GM19467 (cell line): ENCODE results near the gene INHA.

Source experiments
- ATAC-seq: cut with Tn5 transposase; IDR thresholded peaks from one replicate; pipeline ENCODE4 v1.9.1; 2021; ENCODE audit warnings: mild to moderate bottlenecking, moderate library complexity; ENCODE audit not compliant: unreplicated experiment

Gene INHA

GRCh38 chr2:219557320-219557719, 14.8 kb upstream of the INHA start:
- ATAC-seq = no peak

- ATAC-seq = no peak
Measured at GRCh38 chr2:219557791-219558785, 14.0 kb upstream of the INHA start.

DNA sequence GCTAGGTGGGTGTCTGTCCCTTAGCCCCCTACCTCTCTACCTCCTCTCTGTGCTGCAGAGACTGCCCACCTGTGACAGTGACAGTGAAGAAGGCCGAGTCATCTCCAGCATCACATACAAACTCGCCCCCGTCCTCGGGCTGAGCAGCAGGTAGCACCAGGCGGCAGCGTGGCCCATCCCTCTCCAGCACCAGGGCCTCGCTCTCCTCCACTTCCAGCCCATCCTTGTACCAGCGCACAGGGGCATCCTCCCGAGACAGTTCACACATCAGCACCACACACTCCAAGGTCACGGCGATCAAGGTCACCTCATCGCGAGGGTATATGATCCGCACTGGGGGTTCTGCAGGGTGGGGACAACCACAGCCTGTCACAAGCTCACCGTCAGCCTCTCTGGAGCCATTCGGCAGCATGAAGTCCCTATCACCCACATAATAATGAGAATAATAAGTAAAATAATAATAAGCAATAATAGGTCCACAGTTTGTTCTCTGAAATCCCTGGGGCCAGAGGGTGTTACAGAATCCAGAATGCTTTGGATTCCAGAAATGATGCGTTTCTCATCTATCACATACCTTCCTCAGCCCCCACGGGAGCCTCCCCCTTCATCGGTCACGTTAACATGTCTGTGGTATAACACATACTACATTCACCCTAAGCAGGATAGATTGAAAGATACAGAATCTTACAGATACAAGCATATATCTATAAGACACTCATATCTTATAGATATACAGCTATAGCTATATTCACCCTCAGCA, 12.8 kb upstream of the INHA start:
- ATAC-seq = no peak

- no peak for ATAC-seq
Measured at GRCh38 chr2:219560037-219560892, 11.8 kb upstream of the INHA start.

DNA sequence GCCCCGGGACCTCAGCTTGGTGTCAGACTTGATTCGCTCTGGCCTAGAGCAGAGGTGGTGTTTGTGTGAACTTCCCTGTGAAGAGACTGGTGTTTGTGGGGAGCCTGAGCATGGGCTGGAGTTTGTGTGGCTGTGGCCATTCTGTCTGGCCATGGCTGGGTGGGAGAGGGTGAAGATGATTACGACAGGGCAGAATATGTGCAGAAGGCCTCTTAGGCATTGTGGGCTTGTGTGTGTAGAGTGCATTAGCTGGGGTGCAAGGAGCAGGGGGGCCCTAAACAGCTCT, 11.3 kb upstream of the INHA start:
- ATAC-seq = no peak

GRCh38 chr2:219561179-219562048, 10.7 kb upstream of the INHA start:
- no peak for ATAC-seq

- ATAC-seq = no peak
Measured at GRCh38 chr2:219562049-219563020, 9.8 kb upstream of the INHA start.

DNA sequence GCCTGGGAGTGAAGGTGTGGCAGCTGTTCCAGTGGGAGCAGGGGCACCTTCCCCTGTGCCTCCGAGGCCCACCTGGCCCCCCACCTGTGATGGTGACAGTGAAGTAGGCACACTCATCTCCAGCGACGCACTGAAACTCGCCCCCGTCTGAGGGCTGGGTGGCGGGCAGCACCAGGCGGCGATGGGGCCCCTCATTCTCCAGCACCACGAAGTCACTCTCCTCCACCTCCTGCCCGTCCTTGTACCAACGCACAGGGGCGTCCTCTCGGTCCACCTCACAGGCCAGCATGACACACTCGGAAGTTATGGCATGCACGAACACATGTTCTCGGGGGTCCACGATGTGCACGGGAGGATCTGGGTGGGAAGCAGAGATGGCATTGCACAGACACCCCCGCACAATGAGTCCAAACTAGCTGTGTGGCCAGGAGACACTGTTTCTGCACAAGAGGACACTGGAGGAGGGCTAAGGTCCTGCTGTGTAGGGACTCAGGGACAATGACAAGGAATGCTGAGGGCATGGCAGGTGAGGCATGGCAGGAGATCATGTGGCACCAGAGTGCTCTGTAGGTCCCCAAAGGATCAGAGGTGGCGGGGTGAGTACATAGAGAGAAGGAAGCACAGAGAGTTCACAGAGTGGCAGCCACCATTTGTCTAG, 8.7 kb upstream of the INHA start:
- ATAC-seq = no peak

GRCh38 chr2:219565130-219566080, 6.7 kb upstream of the INHA start:
- ATAC-seq = no peak

GRCh38 chr2:219566640-219567039, 5.5 kb upstream of the INHA start:
- no peak for ATAC-seq

DNA sequence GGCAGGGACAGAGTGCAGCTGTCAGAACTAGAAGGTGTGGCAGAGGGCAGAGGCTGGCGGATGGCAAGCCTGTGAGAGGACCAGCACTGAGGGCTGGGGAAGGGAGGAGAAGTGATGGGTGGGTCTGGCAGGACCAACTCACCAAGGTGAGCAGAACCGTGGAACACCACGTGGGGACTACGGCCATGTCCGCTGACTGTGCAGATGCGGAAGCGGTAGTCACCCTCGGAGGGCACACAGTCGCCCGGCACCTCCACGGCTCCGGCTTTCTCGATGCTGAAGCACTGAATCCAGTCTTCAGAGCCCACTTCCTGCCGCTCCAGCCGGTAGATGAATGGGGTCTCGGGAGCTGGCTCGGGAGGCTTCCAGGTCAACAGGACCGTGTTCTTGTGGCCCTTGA, 5.0 kb upstream of the INHA start:
- ATAC-seq = no peak

DNA sequence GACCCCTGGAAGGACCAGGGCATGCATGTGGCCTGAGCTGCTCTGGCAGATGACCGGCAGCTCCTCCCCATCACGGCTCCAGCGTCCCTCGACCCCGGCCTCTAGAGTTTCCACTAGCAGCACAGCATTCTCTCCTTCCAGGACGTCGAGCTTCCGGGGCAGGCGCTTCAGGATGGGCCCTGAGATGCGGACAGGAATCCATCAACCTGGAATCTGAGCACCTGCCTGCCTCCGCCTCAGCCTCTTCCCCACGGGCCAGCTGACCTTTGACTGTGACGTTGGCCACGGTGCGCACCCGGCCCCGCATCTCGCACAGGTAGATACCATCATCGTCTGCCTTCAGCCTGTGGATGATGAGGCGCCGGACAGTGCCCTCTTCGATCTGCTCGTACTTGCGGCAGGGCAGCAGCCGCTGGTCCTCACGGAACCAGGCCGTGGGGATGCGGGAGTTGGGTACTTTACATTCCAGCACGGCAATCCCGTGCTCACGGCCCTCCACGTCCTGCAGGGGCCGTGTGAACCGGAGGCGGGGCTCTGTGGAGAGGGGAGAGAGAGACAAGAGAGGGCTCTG, 4.2 kb upstream of the INHA start:
- ATAC-seq = no peak

DNA sequence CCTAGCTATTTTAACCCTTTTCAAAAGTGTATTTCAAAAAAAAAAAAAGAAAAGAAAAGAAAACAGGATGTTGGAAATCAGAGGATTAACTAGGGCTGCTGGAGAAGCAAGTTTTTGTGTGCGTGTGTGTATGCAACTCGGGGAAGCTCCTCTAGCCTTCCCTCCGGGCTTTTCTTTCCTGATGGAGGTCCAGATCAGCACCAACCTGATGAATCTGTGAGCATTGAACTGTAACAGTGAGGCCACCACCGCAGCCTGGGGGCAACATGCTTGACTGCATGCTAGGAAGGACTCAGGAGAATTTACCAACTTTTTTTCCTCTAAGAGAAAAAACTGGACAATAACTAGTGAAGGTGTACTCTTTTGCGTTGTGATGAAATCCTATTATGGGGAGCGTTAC, 3.1 kb upstream of the INHA start:
- no peak for ATAC-seq

GRCh38 chr2:219569635-219570034, 2.5 kb upstream of the INHA start:
- no peak for ATAC-seq

DNA sequence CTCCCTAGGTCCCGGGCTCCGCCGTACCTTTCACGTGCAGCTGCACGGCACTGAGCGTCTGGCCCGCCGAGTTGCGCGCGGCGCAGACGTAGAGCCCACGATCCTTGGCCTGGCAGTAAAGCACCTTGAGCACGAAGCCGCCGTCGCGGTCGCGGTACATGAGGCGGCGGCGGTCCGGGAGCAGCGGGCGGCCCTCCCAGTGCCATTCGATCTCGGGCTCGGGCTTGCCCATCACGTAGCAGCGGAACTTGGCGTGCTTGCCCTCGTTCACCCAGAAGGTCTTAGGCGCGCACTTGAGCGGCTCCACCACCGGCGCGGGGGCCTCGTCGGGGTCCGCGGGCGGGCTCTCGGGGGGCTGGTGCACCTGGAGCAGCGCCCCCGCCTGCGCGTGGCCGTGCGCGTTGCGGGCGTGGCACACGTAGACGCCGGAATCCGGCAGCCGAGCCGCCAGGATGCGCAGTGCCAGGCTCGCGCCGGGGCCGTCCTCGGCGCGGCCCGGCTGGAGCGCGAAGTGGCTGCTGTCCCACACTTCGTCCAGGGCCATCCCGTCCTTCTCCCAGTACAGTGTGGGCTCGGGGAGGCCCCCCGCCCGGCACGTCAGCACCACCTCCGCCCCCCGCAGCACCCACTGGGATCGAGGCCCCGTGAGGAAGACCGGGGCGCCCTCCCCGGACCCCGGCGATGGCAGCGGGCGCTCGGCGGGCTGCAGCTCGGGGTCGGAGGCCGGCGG, 1.8 kb upstream of the INHA start:
- ATAC-seq = no peak

GRCh38 chr2:219570924-219571310, 1.2 kb upstream of the INHA start:
- no peak for ATAC-seq
